ENCODE data around the gene PNCK.

- TF ChIP-seq CTCF (IDR thresholded peaks at IDR 0.05) (no peak), POLR2AphosphoS5 (IDR thresholded peaks at IDR 0.05) (no peak)
Measured at GRCh38 chrX:153686711-153687110, 13.1 kb upstream of the PNCK start.

Measured in breast epithelium (tissue), 3 donors.